ENCODE measurements around the gene C16orf74. TPM values are rescaled to one million over a fixed set of nuclear protein-coding genes. Genes with fewer than 3 reads are reported as not detected.

The C16orf74 gene
- total RNA-seq, 1 donor from 2014 or later = 2.3 TPM

DNA sequence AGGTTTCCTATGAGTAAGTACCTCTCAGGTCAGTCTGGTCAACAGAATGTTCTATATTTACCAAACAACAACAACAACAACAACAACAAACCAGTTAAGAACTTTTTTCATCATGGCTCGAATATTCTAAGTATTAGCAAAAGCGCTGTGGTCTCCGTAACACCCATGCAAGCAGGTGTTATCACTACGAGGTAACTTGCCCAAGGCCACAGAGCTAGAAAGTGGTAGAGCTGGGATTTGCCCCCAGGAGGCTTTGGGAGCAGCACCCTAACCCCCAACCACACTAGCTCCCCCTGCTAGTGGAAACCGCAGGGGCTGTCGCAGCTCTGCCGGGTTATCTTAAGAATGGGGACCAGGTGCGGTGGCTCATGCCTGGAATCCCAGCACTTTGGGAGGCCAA is 23.9 kb upstream of the C16orf74 start:
- Histone ChIP-seq H3K27ac (replicated peaks) (no peak overlapping the region), H3K9me3 (replicated peaks) (no peaks in the 10 kb centered on the region), H3K36me3 (peaks cover 43% of the 10 kb centered on the region), H3K4me3 (no peak overlapping the region), H3K27me3 (ENCODE audit: low read depth) (no peaks in the 10 kb centered on the region), H3K4me1 (no peaks in the 10 kb centered on the region)
- intact Hi-C loops (cut with micrococcal nuclease) = no loop called here
- TF ChIP-seq, protein P1, sequence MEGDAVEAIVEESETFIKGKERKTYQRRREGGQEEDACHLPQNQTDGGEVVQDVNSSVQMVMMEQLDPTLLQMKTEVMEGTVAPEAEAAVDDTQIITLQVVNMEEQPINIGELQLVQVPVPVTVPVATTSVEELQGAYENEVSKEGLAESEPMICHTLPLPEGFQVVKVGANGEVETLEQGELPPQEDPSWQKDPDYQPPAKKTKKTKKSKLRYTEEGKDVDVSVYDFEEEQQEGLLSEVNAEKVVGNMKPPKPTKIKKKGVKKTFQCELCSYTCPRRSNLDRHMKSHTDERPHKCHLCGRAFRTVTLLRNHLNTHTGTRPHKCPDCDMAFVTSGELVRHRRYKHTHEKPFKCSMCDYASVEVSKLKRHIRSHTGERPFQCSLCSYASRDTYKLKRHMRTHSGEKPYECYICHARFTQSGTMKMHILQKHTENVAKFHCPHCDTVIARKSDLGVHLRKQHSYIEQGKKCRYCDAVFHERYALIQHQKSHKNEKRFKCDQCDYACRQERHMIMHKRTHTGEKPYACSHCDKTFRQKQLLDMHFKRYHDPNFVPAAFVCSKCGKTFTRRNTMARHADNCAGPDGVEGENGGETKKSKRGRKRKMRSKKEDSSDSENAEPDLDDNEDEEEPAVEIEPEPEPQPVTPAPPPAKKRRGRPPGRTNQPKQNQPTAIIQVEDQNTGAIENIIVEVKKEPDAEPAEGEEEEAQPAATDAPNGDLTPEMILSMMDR (IDR thresholded peaks at IDR 0.05; ENCODE audit: borderline replicate concordance) = no peak
- no peak for DNase-seq

- Histone ChIP-seq H3K27me3 (ENCODE audit: low read depth) (no peaks in the 10 kb centered on the region), H3K4me3 (no peak overlapping the region), H3K4me1 (no peaks in the 10 kb centered on the region), H3K9me3 (replicated peaks) (no peaks in the 10 kb centered on the region), H3K36me3 (peaks cover 36% of the 10 kb centered on the region), H3K27ac (replicated peaks) (no peak overlapping the region)
- no peak for DNase-seq
- intact Hi-C loops (cut with micrococcal nuclease) = no loop called here
- TF ChIP-seq, protein P1 (IDR thresholded peaks at IDR 0.05; ENCODE audit: borderline replicate concordance) = no peak
These were observed 23.2 kb upstream of the C16orf74 start for GRCh38 chr16:85774136-85774535.

GRCh38 chr16:85773044-85773443 is 22.1 kb upstream of the C16orf74 start:
- no peaks in the 10 kb centered on the region for H3K4me1 ChIP-seq
- no peaks in the 10 kb centered on the region for H3K27me3 ChIP-seq (ENCODE audit: low read depth)
- H3K9me3 ChIP-seq (replicated peaks) = no peaks in the 10 kb centered on the region
- no peak overlapping the region for H3K4me3 ChIP-seq
- TF ChIP-seq, protein P1 (IDR thresholded peaks at IDR 0.05; ENCODE audit: borderline replicate concordance) = no peak
- peaks cover 25% of the 10 kb centered on the region for H3K36me3 ChIP-seq
- H3K27ac ChIP-seq (replicated peaks) = no peak overlapping the region
- intact Hi-C loops (cut with micrococcal nuclease) = no loop called here
- DNase-seq = no peak

DNA sequence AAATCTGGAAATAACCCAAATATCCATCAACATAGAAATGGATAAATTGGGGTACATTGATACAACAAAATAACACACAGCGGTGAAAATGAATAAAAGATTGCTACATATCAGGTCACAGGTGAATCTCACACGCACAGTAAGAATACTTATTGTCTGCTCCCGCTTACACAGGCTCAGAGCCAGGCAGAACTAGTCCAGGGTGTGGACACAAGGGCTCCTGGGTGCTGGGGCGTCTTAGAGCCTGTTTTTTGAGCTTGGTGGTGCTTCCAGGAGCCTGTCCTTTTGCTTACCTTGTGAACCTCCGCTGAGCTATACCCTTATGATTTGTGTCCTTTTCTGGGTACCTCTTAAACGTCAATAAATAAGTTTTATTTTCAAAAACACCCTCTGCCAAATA is 19.8 kb upstream of the C16orf74 start:
- Histone ChIP-seq H3K4me3 (no peak overlapping the region), H3K27ac (replicated peaks) (no peak overlapping the region), H3K9me3 (replicated peaks) (no peaks in the 10 kb centered on the region), H3K27me3 (ENCODE audit: low read depth) (no peaks in the 10 kb centered on the region), H3K36me3 (peaks cover 7% of the 10 kb centered on the region), H3K4me1 (no peaks in the 10 kb centered on the region)
- intact Hi-C loops (cut with micrococcal nuclease) = no loop called here
- TF ChIP-seq, protein P1 (IDR thresholded peaks at IDR 0.05; ENCODE audit: borderline replicate concordance) = no peak
- no peak for DNase-seq

DNA sequence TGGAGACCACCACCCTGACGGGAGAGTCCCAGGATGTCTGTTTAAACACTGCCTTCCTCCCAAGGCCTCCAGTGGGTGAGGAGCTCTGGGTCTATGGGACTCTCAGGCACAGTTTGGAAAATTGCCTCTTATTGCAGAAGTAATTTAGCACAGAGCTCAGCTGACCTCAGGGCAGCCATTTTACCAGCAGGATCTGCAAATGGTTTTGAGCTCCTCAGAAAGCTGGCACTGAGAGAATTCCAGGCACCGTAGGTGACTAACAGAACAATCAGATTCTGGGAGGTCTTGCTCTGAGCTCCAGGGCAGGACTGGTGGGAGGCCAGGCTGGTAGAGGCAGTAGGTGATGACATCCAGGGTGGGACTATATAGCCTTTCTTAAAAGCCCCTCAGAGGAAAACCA is 17.3 kb upstream of the C16orf74 start:
- Histone ChIP-seq H3K4me1 (no peaks in the 10 kb centered on the region), H3K36me3 (peaks cover 3% of the 10 kb centered on the region), H3K9me3 (replicated peaks) (no peaks in the 10 kb centered on the region), H3K4me3 (no peak overlapping the region), H3K27ac (replicated peaks) (no peak overlapping the region), H3K27me3 (ENCODE audit: low read depth) (peaks cover 12% of the 10 kb centered on the region)
- DNase-seq = no peak
- intact Hi-C loops (cut with micrococcal nuclease) = no loop called here
- TF ChIP-seq, protein P1 (IDR thresholded peaks at IDR 0.05; ENCODE audit: borderline replicate concordance) = no peak

DNA sequence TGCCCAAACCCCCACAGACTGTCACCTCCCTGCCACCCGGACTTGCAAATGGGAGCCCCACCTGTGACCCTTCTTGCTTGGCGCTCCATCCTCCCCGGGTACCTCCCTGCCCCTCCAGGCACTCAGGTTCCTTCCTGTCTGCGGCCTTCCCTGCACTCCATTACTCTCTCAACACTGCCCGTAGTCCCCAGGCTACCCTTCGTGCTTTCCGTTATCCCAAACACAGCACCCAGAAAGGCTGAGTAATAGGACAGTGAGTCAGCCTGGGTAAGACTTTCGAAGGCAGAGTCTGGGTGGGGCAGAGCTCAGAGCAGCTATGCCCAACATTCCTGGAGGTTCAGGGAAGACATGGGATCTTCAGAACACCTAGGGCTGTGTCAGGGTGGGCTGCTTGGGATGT is 16.6 kb upstream of the C16orf74 start:
- intact Hi-C loops (cut with micrococcal nuclease) = no loop called here
- Histone ChIP-seq H3K4me1 (no peaks in the 10 kb centered on the region), H3K27me3 (ENCODE audit: low read depth) (peaks cover 17% of the 10 kb centered on the region), H3K4me3 (no peak overlapping the region), H3K9me3 (replicated peaks) (no peaks in the 10 kb centered on the region), H3K36me3 (peaks cover 3% of the 10 kb centered on the region), H3K27ac (replicated peaks) (no peak overlapping the region)
- DNase-seq = no peak
- TF ChIP-seq, protein P1 (IDR thresholded peaks at IDR 0.05; ENCODE audit: borderline replicate concordance) = no peak
